Non-pigmented ciliary epithelial cell (primary cell): Measurements from ENCODE around the gene SLC6A3.

Source experiments
- DNase-seq: peaks from one replicate; pipeline ENCODE4 v3.0.0-alpha.2; 2010; ENCODE audit warnings: low read depth

The SLC6A3 gene

DNA sequence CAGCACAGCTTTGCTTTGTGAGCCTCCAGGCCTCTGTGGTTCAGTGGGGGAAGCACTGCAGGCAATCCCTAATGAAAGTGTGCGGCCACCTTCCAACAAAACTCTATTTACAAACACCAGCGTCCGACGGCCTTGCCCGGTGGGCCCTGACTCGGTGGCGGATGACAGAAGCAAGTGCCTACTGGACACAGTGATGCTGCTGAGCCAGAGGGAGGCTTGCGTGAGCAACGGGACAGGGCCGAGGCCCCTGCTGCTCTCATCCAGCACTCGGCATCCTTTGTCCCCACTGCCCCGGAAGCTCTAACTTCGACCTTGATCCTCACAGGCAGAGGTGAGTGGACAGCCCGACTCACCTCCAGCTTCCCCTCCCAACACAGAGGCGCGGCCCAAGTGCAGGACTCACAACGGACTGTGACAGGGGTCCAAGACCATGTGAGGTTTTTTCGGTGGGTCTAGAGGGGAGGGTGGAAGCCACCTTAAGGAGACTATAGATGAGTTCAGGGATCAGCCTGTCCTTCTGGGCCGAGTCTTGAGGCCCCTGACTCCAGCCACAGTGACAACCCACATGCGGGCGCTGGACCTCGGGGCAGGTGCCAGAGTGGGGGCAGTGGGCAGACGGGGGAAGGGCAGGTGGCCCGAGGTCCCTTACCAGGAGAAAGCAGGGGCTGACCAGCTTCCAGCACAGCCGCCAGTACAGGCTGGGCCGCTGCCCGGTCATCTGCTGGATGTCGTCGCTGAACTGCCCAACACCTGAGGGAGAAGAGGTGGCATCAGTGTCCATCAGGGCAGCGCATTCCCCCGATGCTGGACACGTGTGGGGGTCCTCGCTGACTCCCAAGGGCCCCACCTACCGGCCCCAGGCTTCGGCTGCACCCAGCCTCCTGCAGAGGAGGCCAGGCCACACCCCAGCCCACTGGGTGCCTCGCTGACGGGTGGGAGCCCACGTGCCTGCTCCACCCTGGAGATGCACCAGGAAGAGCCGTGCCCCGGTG is 39.4 kb downstream of the SLC6A3 start:
- no peak for DNase-seq

DNA sequence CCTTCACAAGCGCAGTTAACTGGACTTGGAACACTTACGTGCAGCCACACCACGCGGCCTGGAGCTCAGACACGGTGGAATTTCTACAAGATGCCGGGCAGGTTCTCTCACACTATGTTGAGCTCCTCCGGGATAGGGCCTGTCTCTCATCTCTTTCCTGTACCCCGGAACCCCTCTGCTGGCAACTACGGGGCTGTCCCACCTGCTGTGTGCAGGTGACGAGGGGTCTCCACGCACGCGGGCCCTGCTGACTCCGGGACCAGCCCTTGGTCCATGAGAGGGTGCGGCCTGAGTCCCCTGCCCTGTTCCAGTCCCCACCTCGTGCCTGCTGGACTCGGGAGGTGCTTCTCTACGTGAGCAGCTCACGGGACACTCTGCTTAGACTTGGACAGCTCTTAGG is 40.1 kb downstream of the SLC6A3 start:
- DNase-seq = no peak

DNA sequence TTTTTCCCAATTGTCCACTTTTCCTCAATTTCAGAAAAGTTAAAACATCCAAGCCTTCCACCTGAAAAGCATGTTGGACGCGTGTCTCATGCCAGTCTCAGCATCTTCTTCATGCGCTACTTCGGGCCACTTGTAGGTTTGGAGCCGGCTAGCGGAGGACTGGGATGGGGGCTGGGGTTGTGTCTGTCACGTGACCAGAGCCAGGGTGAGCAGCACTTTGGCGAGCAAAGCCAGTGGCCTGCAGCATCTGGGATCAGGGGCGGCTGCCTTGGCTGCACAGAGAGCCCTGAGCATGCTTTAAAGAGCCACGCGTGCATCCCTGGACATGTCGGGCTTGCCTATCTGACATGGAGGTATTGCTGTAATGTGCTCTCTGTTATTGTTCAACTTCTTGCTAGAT is 41.2 kb downstream of the SLC6A3 start:
- no peak for DNase-seq

- DNase-seq = no peak
These were observed 42.5 kb downstream of the SLC6A3 start for GRCh38 chr5:1402611-1403255.

DNA sequence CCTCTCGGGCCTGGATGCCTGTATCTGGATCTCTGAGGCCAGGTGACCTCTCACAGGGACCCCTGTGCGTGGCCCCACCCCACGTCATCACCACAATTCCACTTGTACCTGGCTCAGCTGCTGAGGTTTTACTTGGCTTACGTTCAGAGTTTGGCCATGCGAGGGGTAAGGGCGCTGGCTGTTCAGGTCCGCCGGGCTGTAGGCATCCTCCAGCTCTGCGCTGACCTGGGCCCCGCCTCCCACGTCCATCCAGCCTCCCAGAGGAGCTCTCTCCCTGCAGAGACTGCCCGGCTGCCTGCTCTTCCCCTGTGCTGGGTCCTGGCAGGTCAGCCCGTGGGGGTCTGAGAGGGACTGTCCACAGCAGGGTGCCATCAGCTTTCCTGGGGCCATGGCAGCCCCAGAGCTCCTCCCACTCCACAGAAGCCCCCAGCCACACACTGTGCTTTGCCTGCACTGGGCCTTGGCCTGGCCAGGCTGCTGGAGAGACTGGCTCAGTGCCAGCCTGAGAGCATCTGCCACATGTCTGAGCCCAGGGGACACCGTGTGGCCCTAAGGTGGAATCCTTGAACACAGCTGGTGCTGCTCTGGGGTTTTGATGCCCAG is 43.6 kb downstream of the SLC6A3 start:
- no peak for DNase-seq

DNA sequence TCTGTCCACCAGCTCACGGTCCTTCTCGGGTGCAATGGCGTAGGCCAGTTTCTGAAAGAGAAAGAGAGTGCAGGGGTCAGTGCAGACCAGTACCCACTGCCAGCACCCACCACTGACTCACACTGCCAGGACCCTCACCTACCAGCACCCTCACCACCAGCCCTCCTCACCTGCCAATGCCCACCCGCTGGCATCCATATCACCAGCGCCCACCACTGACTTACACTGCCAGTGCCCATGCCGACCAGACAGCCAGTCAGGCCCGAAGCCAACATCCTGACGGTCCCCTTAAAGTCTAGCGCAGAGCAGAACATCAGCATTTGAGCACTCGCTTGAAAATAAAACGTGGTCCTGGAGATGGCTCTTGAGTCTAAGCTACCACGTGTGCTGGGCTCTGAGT is 44.3 kb downstream of the SLC6A3 start:
- DNase-seq = no peak

DNA sequence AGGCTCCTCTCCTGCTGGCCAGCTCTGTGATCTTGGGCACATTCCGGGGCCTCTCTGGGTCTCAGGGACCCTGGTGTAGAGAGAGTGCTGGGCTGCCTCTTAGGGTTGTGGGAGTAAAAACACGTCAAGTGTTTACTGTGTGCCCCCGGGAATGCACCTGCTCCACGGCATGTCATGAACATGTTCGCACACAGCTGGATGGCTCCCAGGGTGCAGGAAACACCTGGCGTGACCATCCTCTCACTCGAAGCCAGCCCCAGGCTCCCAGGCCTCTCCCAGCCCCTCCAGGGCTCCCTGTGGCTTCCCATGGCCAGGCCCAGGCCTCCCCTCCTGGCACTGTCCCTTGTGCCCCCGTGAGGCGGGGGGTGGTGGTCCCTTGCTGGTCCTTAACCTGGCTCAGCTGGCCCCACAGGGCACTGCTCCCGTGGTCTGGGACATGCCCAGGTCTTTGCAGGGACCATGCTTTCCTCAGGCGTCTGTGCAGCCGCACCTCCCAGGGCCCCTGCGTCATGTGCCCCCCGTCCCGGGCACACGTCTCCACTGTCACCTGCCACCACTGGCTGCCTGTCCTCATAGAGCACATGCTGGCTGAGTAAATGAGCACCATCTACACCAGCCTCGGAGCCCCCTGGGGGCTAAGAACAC is 44.9 kb downstream of the SLC6A3 start:
- no peak for DNase-seq

DNA sequence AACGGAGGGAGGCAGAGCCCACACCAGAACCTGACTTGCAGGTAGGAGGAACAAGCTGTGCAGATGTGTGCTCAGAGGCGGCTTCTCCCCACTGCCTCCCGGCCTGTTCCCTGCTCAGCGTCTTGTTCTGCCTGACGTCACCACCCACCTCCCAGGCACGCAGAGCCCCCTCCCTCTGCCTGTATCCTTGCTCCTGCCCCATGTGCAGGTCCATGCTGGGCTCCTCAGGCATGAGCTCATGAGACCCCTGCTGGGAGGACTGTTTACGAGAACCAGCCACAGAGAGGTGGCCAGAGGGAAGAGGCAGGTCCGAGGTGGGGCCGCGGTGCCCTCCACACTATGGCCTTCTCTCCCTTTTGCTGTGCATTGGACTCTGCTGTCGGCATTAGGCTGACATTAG is 45.5 kb downstream of the SLC6A3 start:
- no peak for DNase-seq

DNA sequence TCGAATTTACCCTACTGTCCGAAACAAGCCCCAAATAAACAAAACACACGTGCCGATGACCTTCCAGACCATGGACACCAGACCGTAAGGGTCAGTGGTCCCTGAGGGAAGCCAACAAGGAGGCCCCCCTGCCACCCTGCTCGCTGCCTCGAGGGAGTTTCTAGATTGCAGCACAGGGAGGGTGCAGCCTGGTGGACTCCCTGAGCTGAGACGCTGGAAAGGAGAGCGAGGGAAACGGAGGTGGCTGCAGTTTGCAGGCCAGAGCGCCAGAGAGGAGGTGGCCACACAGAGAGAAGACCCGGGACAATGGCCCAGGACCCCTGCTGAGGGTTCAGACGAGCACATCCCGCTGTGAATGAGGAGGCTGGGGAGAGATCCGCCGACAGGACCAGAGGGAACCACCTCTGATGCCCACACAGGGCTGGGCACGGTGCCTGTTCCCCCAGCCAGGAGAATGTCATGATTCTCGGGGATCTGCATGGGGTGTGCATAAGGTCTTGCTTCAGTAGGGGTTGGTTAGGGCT is 48.9 kb downstream of the SLC6A3 start:
- no peak for DNase-seq

GRCh38 chr5:1394881-1395860 is 50.1 kb downstream of the SLC6A3 start:
- no peak for DNase-seq

DNA sequence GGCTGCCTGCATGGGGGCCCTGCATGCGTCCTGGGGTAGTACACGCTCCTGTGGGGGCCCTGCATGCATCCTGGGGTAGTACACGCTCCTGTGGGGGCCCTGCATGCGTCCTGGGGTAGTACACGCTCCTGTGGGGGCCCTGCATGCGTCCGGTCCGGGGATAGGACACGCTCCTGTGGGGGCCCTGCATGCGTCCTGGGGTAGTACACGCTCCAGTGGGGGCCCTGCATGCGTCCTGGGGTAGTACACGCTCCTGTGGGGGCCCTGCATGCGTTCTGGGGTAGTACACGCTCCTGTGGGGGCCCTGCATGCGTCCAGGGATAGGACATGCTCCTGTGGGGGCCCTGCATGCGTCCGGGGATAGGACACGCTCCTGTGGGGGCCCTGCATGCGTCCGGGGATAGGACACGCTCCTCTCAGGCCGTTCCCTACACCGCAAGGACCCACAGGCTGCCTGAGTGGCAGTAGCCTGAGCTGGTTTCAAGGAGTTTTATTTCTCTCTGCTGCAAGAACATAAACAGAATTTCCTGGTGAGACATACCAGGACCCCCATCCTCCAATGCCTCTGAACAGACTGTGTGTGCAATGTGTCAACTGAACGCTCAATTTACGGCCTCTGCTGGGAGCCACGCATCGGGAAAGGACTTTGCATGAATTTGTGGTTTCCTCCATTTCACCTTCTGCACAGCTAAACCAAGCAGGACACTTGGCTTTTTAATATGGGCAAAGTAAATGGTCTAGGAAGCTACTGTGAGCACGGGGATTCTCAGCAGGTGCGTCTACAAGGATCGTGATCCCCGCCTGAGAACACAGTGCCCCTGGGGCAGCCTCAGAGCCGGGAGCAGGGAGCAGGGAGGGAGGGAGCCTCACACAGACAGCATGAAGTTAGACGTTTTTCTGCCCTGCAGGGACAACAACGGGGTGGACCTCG is 51.4 kb downstream of the SLC6A3 start:
- no peak for DNase-seq

GRCh38 chr5:1392801-1393565 is 52.3 kb downstream of the SLC6A3 start:
- DNase-seq = no peak

DNA sequence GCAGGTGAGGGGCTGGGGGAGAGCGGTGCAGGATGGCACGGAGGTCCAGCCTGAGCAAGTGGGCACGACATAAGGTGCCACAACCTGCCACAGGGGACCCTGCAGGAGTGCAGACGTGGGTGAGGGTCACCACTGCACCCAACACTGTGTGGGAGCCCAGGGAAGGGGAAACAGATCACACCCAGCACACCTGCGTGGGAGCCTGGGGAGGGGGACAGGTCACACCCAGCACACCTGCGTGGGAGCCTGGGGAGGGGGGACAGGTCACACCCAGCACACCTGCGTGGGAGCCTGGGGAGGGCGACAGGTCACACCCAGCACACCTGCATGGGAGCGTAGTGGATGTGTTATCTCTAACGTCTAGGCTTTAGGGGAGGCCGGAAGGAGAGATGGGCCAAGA is 53.0 kb downstream of the SLC6A3 start:
- no peak for DNase-seq

GRCh38 chr5:1391691-1392090 is 53.5 kb downstream of the SLC6A3 start:
- no peak for DNase-seq

DNA sequence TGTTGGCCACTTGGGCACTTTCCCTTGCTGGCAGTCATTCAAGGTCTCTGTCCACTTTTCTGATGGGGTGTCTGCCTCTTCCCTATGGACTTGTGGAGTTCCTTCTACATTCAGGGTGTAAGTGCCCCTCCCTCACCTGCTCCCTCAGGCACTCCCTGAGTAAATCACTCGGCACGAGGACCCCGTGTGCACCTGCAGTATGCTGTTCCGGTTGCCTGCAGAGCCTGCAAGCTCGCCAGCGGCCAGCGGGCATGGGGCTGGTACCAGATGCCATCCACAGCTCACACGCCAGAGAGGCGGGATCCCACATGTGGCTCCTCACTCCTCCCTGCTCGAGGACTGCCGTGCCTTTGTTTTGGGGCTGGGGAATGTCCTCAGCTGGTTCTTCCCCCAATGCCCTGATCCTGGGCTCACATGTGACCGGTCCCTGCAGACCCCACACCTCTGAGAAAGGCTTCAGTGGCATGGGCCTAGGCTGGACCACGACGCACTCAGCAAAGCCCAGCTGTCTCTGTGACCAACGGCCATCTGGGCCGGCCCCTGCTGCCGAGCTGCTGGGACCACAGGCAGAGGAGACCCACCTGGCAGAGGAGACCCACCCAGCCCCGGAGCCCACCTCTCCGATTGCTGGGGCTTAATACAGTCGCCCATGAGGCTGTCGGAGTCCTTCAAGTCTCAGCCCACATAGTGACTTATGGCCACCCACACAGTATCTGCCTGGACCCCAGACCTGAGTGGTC is 54.2 kb downstream of the SLC6A3 start:
- DNase-seq = no peak

- DNase-seq = no peak
These were observed 54.9 kb downstream of the SLC6A3 start for GRCh38 chr5:1390333-1390732.

DNA sequence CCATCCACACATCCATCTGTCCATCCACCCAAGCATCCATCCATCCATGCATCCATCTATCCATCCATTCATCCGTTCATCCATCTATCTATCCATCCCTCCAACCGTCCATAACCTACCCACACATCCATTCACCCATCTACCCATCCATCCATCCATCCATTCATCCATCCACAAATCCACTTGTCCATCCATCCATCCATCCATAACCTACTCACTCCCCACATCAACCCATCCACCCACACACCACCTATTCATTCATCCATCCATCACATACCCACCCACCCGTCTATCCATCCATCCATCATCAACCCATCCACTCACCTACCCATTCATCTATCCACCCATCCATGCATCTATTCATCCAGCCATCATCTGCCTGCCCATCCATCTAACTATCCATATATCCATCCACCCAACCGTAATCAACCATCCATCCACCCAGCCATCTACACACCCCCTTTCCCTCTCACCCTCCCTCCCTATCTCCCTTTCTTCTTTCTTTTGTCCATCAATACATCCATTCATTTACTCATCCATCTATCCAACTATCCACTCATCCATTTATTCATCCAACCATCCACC is 56.8 kb downstream of the SLC6A3 start:
- DNase-seq = no peak

GRCh38 chr5:1387876-1388275 is 57.4 kb downstream of the SLC6A3 start:
- no peak for DNase-seq
